Endodermal cell (in vitro differentiated cells): ENCODE results near the gene SH2D7. TPM values are rescaled to one million over a fixed set of nuclear protein-coding genes. Genes with fewer than 3 reads are reported as not detected.
A peak's percentile ranks its signal among the peaks of the same experiment; 100 is the strongest.

ENCODE experiments used
- DNase-seq: peaks from one replicate; pipeline ENCODE4 v3.0.0-alpha.2; 2017
- H3K27ac ChIP-seq: 2 replicates; pipeline ENCODE4 v1.5.1; 2013; ENCODE audit warnings: mild to moderate bottlenecking, low read depth, low read length, moderate library complexity
- H3K27me3 ChIP-seq: 2 replicates; pipeline ENCODE4 v1.6.1; 2013; ENCODE audit warnings: mild to moderate bottlenecking, low read length, moderate library complexity; ENCODE audit not compliant: insufficient read depth, control insufficient read depth, poor library complexity, severe bottlenecking
- H3K36me3 ChIP-seq: 2 replicates; pipeline ENCODE4 v1.7.0; 2013; ENCODE audit warnings: mild to moderate bottlenecking, low read length, moderate library complexity; ENCODE audit not compliant: control insufficient read depth, insufficient read depth
- H3K4me1 ChIP-seq: one replicate; pipeline ENCODE4 v1.7.0; 2013; ENCODE audit warnings: low read length; ENCODE audit not compliant: control insufficient read depth, insufficient read depth
- H3K4me3 ChIP-seq: 2 replicates; pipeline ENCODE4 v1.5.1; 2013; ENCODE audit warnings: mild to moderate bottlenecking, low read length, moderate library complexity
- H3K9ac ChIP-seq: 2 replicates; pipeline ENCODE4 v1.6.1; 2013; ENCODE audit warnings: mild to moderate bottlenecking, low read length, moderate library complexity; ENCODE audit not compliant: poor library complexity, severe bottlenecking; ENCODE audit errors: extremely low read depth
- H3K9me3 ChIP-seq: 2 replicates; pipeline ENCODE4 v1.6.1; 2013; ENCODE audit warnings: mild to moderate bottlenecking, low read length, moderate library complexity; ENCODE audit not compliant: control insufficient read depth
- H3K27ac Mint-ChIP-seq: 2 replicates; pipeline ENCODE4 v1.8.0; 2020; ENCODE audit warnings: mixed read lengths
- H3K27me3 Mint-ChIP-seq: 2 replicates; pipeline ENCODE4 v1.8.0; 2021; ENCODE audit warnings: mild to moderate bottlenecking, mixed read lengths; ENCODE audit not compliant: insufficient read depth
- H3K36me3 Mint-ChIP-seq: 2 replicates; pipeline ENCODE4 v1.8.0; 2020; ENCODE audit warnings: low read depth, mixed read lengths
- H3K4me1 Mint-ChIP-seq: 2 replicates; pipeline ENCODE4 v1.8.0; 2020; ENCODE audit warnings: mixed read lengths
- H3K4me3 Mint-ChIP-seq: 2 replicates; pipeline ENCODE4 v1.8.0; 2020; ENCODE audit warnings: mild to moderate bottlenecking, moderate library complexity, mixed read lengths
- H3K9me3 Mint-ChIP-seq: 2 replicates; pipeline ENCODE4 v1.8.0; 2020; ENCODE audit warnings: mild to moderate bottlenecking, mixed read lengths
- CTCF ChIP-seq: fragments of 200-600 bp; sonication (generic); conservative IDR thresholded peaks from 2 replicates; pipeline ENCODE4 v1.5.0; 2021; ENCODE audit warnings: antibody characterized with exemption, mild to moderate bottlenecking
- WGBS, 2 experiments: methylation state at CpG; one replicate each; pipeline versions ENCODE4 v1.1.5 to v1.1.7; 2013; ENCODE audit warnings: missing lambda C conversion rate in 2 of 2, mixed read lengths in 1 of 2; ENCODE audit not compliant: insufficient coverage in 1 of 2, insufficient read length in 1 of 2; 5-methylcytosine and 5-hydroxymethylcytosine counted together
- total RNA-seq, 2 donors: library from RNA; stranded (reverse); fragmentation: NEBNext Ultra II Directional in 1 of 2; extraction: Animal tissue kit (Norgen Biotek cat#: 25700) in 1 of 2; gene quantifications; 2 replicates in 1 of 2; 3 replicates in 1 of 2; pipeline ENCODE4 v1.2.1, GENCODE V29; 2021

SH2D7 gene
- total RNA-seq, 2 donors from 2014 or later: not detected

- Histone ChIP-seq H3K36me3 (no peaks in the 10 kb centered on the region), H3K9me3 (no peaks in the 10 kb centered on the region), H3K4me3 (no peak overlapping the region), H3K9ac (no peak overlapping the region), H3K4me1 (peaks cover 27% of the 10 kb centered on the region), H3K27me3 (peaks cover 22% of the 10 kb centered on the region), H3K27ac (no peak overlapping the region)
- 80 to 93% methylated on average over 1 to 2 of the region's 2 CpGs for WGBS, 2 experiments
- Mint-ChIP-seq H3K4me3 (no peak overlapping the region), H3K4me1 (peaks cover 37% of the 10 kb centered on the region), H3K9me3 (no peaks in the 10 kb centered on the region), H3K36me3 (no peaks in the 10 kb centered on the region), H3K27me3 (peaks cover 15% of the 10 kb centered on the region), H3K27ac (no peak overlapping the region)
- peak; percentile 3 for DNase-seq
- no peak for TF ChIP-seq CTCF
Measured at GRCh38 chr15:78054518-78054917, 37.8 kb upstream of the SH2D7 start.

GRCh38 chr15:78054966-78055365 lies 37.4 kb upstream of the SH2D7 start:
- 93% methylated on average over 1 of the region's 1 CpG; no CpG with 5 or more reads in 1 of the 2 experiments for WGBS, 2 experiments

GRCh38 chr15:78055919-78056713 lies 36.2 kb upstream of the SH2D7 start:
- DNase-seq: peak; percentile 65
- H3K9me3 Mint-ChIP-seq: no peaks in the 10 kb centered on the region
- TF ChIP-seq CTCF: no peak
- H3K27ac ChIP-seq: no peak overlapping the region
- no peak overlapping the region for H3K4me3 ChIP-seq
- peaks cover 26% of the 10 kb centered on the region for H3K27me3 Mint-ChIP-seq
- H3K27me3 ChIP-seq: peaks cover 38% of the 10 kb centered on the region
- 31 to 60% methylated on average over 2 of the region's 2 CpGs for WGBS, 2 experiments
- H3K4me3 Mint-ChIP-seq: no peak overlapping the region
- no peaks in the 10 kb centered on the region for H3K36me3 Mint-ChIP-seq
- H3K4me1 Mint-ChIP-seq: peaks cover 23% of the 10 kb centered on the region
- peak overlapping the region; percentile 31 for H3K27ac Mint-ChIP-seq
- no peaks in the 10 kb centered on the region for H3K36me3 ChIP-seq
- no peaks in the 10 kb centered on the region for H3K9me3 ChIP-seq
- H3K9ac ChIP-seq: no peak overlapping the region
- peaks cover 16% of the 10 kb centered on the region for H3K4me1 ChIP-seq

More at GRCh38 chr15:78054966-78055365, 37.4 kb upstream of the SH2D7 start:
- Histone ChIP-seq H3K9me3 (no peaks in the 10 kb centered on the region), H3K27ac (no peak overlapping the region), H3K36me3 (no peaks in the 10 kb centered on the region), H3K27me3 (peaks cover 27% of the 10 kb centered on the region), H3K4me1 (peaks cover 24% of the 10 kb centered on the region), H3K9ac (no peak overlapping the region), H3K4me3 (no peak overlapping the region)
- Mint-ChIP-seq H3K4me3 (no peak overlapping the region), H3K4me1 (peaks cover 33% of the 10 kb centered on the region), H3K27me3 (peaks cover 20% of the 10 kb centered on the region), H3K27ac (no peak overlapping the region), H3K9me3 (no peaks in the 10 kb centered on the region), H3K36me3 (no peaks in the 10 kb centered on the region)
- TF ChIP-seq CTCF: no peak
- no peak for DNase-seq
